Liver (tissue), 9 donors: ENCODE data around the gene FARP1. TPM values are rescaled to one million over a fixed set of nuclear protein-coding genes. Genes with fewer than 3 reads are reported as not detected.

ENCODE experiments used
- DNase-seq: peaks from one replicate; pipeline ENCODE4 v3.0.0-alpha.2; 2017; ENCODE audit warnings: low spot score
- H3K27ac ChIP-seq, 2 donors: one replicate each; pipeline ENCODE4 v1.7.0; 2013; ENCODE audit warnings: inconsistent platforms in 2 of 2, low read length in 2 of 2, control low read depth in 1 of 2, low read depth in 1 of 2, mild to moderate bottlenecking in 1 of 2
- H3K27me3 ChIP-seq, 4 donors: one replicate each; pipeline versions ENCODE4 v1.6.1 to v1.7.0; 2013; ENCODE audit warnings: low read length in 3 of 4, inconsistent platforms in 1 of 4, mild to moderate bottlenecking in 1 of 4, moderate library complexity in 1 of 4; ENCODE audit not compliant: control insufficient read depth in 4 of 4, insufficient read depth in 4 of 4
- H3K36me3 ChIP-seq, 4 donors: one replicate each; pipeline versions ENCODE4 v1.6.1 to v1.7.0; 2013; ENCODE audit warnings: low read length in 3 of 4, mild to moderate bottlenecking in 3 of 4, low read depth in 1 of 4, moderate library complexity in 1 of 4; ENCODE audit not compliant: control insufficient read depth in 4 of 4, insufficient read depth in 3 of 4
- H3K4me1 ChIP-seq, 4 donors: one replicate each; pipeline versions ENCODE4 v1.6.1 to v1.7.0; 2013; ENCODE audit warnings: low read length in 3 of 4, mild to moderate bottlenecking in 3 of 4, moderate library complexity in 1 of 4; ENCODE audit not compliant: control insufficient read depth in 4 of 4, insufficient read depth in 4 of 4
- H3K4me3 ChIP-seq, 3 donors: one replicate each; pipeline versions ENCODE4 v1.6.1 to v1.7.0; 2013; ENCODE audit warnings: low read length in 3 of 3, control low read depth in 1 of 3, low read depth in 1 of 3, mild to moderate bottlenecking in 1 of 3
- H3K9ac ChIP-seq, 2 donors: one replicate each; pipeline ENCODE4 v1.7.0; 2013; ENCODE audit warnings: low read length in 2 of 2, mild to moderate bottlenecking in 2 of 2, moderate library complexity in 2 of 2, control low read depth in 1 of 2, low read depth in 1 of 2
- H3K9me3 ChIP-seq, 4 donors: one replicate each; pipeline versions ENCODE4 v1.6.1 to v1.7.0; 2013; ENCODE audit warnings: low read length in 3 of 4; ENCODE audit not compliant: control insufficient read depth in 4 of 4
- ATF3 ChIP-seq: IDR thresholded peaks from 2 replicates; pipeline ENCODE4 v1.6.1; 2016; ENCODE audit warnings: antibody characterized with exemption
- CTCF ChIP-seq: fragments of 150-350 bp; IDR thresholded peaks from 2 replicates; pipeline ENCODE4 v1.5.1; 2017; ENCODE audit warnings: improper control_type of control experiment, low read depth, low read length; ENCODE audit not compliant: missing input control
- EGR1 ChIP-seq, 2 donors: IDR thresholded peaks; 2 replicates each; pipeline ENCODE4 v1.6.1; 2016 to 2018; ENCODE audit warnings: antibody characterized with exemption in 2 of 2, low read depth in 2 of 2
- FOXA1 ChIP-seq: IDR thresholded peaks from 2 replicates; pipeline ENCODE4 v1.6.1; 2016; ENCODE audit warnings: antibody characterized with exemption
- FOXA2 ChIP-seq: IDR thresholded peaks from 2 replicates; pipeline ENCODE4 v1.6.1; 2016; ENCODE audit warnings: antibody characterized with exemption
- GABPA ChIP-seq, 2 donors: IDR thresholded peaks in 1 of 2; conservative IDR thresholded peaks in 1 of 2; 2 replicates each; pipeline ENCODE4 v1.6.1; 2016; ENCODE audit warnings: antibody characterized with exemption in 2 of 2, mild to moderate bottlenecking in 1 of 2, moderate library complexity in 1 of 2
- HNF4A ChIP-seq, 2 donors: conservative IDR thresholded peaks; 2 replicates each; pipeline ENCODE4 v1.6.1; 2016; ENCODE audit warnings: antibody characterized with exemption in 2 of 2, mild to moderate bottlenecking in 2 of 2
- HNF4G ChIP-seq: IDR thresholded peaks from 2 replicates; pipeline ENCODE4 v1.6.1; 2016; ENCODE audit warnings: antibody characterized with exemption
- JUND ChIP-seq, 2 donors: IDR thresholded peaks; 2 replicates each; pipeline ENCODE4 v1.6.1; 2016; ENCODE audit warnings: antibody characterized with exemption in 2 of 2
- MAX ChIP-seq: IDR thresholded peaks from 2 replicates; pipeline ENCODE4 v1.6.1; 2016; ENCODE audit warnings: antibody characterized with exemption
- NR2F2 ChIP-seq: IDR thresholded peaks from 2 replicates; pipeline ENCODE4 v1.6.1; 2016; ENCODE audit warnings: antibody characterized with exemption
- RAD21 ChIP-seq, 2 donors: IDR thresholded peaks; 2 replicates each; pipeline ENCODE4 v1.6.1; 2016; ENCODE audit warnings: antibody characterized with exemption in 2 of 2, mild to moderate bottlenecking in 2 of 2
- REST ChIP-seq: IDR thresholded peaks from 2 replicates; pipeline ENCODE4 v1.6.1; 2016; ENCODE audit warnings: antibody characterized with exemption, mild to moderate bottlenecking
- RXRA ChIP-seq, 2 donors: IDR thresholded peaks; 2 replicates each; pipeline ENCODE4 v1.6.1; 2017 to 2018; ENCODE audit warnings: antibody characterized with exemption in 2 of 2, mild to moderate bottlenecking in 1 of 2
- SP1 ChIP-seq: IDR thresholded peaks from 2 replicates; pipeline ENCODE4 v1.6.1; 2018; ENCODE audit warnings: antibody characterized with exemption, mild to moderate bottlenecking
- TAF1 ChIP-seq: conservative IDR thresholded peaks from 2 replicates; pipeline ENCODE4 v1.6.1; 2016; ENCODE audit warnings: antibody characterized with exemption, mild to moderate bottlenecking
- YY1 ChIP-seq: IDR thresholded peaks from 2 replicates; pipeline ENCODE4 v1.6.1; 2016; ENCODE audit warnings: antibody characterized with exemption, mild to moderate bottlenecking
- ZBTB33 ChIP-seq: IDR thresholded peaks from 2 replicates; pipeline ENCODE4 v1.6.1; 2016; ENCODE audit warnings: antibody characterized with exemption
- WGBS: extraction: QIAGEN DNeasy Blood & Tissue Kit; methylation state at CpG from one replicate; pipeline ENCODE4 v1.1.7; 2013; 5-methylcytosine and 5-hydroxymethylcytosine counted together
- polyA plus RNA-seq, 2 donors: library from polyadenylated mRNA; stranded (reverse) in 1 of 2; unstranded in 1 of 2; fragments of 200-250 nt in 1 of 2; fragments of >200 nt in 1 of 2; fragmentation: Nextera tagmentation in 1 of 2; extraction: Ambion mirVana in 1 of 2; gene quantifications; one replicate each; pipeline versions ENCODE4 v1.2.1 to v1.2.3, GENCODE V29; 2013 to 2015
- total RNA-seq, 2 donors: library from RNA; depleted of rRNA; stranded (reverse); fragments of >200 nt; gene quantifications; one replicate each; pipeline ENCODE4 v1.2.3, GENCODE V29; 2014
- donor health status: healthy.
- donor health status: healthy.
- donor health status: healthy.
- donor health status: healthy.
- donor health status: healthy.

The FARP1 gene
- total and polyA plus RNA-seq, 4 donors = 28.4 to 62.6 (median 39.8) TPM

GRCh38 chr13:98224557-98224956 is 81.7 kb downstream of the FARP1 start:
- TF ChIP-seq HNF4A (conservative IDR thresholded peaks at IDR 0.05) (no peak), FOXA2 (no peak), YY1 (no peak), CTCF (no peak), GABPA (IDR thresholded peaks at IDR 0.05 in 1 of 2, conservative IDR thresholded peaks at IDR 0.05 in 1 of 2) (no peak), ATF3 (no peak), TAF1 (no peak), RXRA (IDR thresholded peaks at IDR 0.05) (no peak), NR2F2 (no peak), REST (no peak), EGR1 (IDR thresholded peaks at IDR 0.05; ENCODE audit: low read depth in 2 of 2) (no peak), SP1 (no peak), FOXA1 (no peak), ZBTB33 (no peak), RAD21 (IDR thresholded peaks at IDR 0.05) (no peak), MAX (no peak), HNF4G (no peak), JUND (IDR thresholded peaks at IDR 0.05) (no peak)
- Histone ChIP-seq H3K4me1 (peaks cover 6 to 21% (median 16%) of the 10 kb centered on the region in 4 donors), H3K4me3 (no peak overlapping the region), H3K9ac (no peak overlapping the region), H3K27ac (no peak overlapping the region), H3K27me3 (no peaks in the 10 kb centered on the region), H3K9me3 (no peaks in the 10 kb centered on the region), H3K36me3 (no peaks in the 10 kb centered on the region)
- WGBS = 94% methylated on average over 5 of the region's 5 CpGs
- no peak for DNase-seq
